GM21360 (cell line): ENCODE results near the gene SPAST.
"Not testable (repeated sequence)": the region's sequence is repeated elsewhere in the genome, so short reads cannot be mapped to it uniquely, and the experiment has no call there.

Experiments used
- ATAC-seq: cut with Tn5 transposase; IDR thresholded peaks from one replicate; pipeline ENCODE4 v1.9.1; 2021; ENCODE audit warnings: mild to moderate bottlenecking, moderate library complexity; ENCODE audit not compliant: unreplicated experiment

SPAST gene

DNA sequence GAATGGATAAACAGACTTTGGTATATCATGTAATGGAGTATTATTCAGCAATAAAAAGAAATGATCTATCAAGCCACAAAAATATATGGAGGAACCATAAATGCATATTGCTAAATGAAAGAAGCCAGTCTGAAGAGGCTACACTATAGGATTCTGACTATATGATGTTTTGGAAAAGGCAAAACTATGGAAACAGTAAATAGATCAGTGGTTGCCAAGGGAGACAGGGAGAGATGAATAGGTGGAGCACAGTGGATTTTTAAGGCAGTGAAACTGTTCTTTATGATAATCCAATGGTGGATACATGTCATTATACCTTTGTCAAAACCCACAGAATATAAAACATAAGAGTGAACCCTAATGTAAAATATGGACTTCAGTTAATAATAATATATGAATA lies 61.3 kb downstream of the SPAST start:
- no peak for ATAC-seq

GRCh38 chr2:32128636-32129035 lies 65.3 kb downstream of the SPAST start:
- ATAC-seq, result no peak

DNA sequence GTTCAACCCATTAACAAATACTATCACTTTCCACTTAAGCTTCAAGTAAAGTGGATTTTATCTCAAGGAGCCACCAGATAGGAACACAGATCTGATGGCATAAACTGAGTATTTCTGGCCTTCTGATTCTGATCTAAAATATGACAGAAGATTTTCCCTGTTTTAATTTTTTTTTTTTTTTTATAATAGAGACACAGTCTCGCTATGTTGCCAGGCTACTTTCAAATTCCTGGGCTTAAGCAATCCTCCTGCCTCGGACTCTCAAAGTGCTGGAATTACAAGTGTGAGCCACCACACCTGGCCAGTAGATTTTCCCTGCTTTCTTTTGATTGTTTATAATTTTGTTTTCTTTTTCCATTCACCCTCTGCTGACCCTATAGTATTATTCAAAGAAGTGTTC lies 65.7 kb downstream of the SPAST start:
- no peak for ATAC-seq

- ATAC-seq, result no peak
Measured at GRCh38 chr2:32135409-32135808, 72.1 kb downstream of the SPAST start.

GRCh38 chr2:32136097-32136496 lies 72.7 kb downstream of the SPAST start:
- ATAC-seq, result no peak

- not testable (repeated sequence) for ATAC-seq
Measured at GRCh38 chr2:32151544-32151943, 88.2 kb downstream of the SPAST start.

GRCh38 chr2:32159678-32160077 lies 96.3 kb downstream of the SPAST start:
- no peak for ATAC-seq

DNA sequence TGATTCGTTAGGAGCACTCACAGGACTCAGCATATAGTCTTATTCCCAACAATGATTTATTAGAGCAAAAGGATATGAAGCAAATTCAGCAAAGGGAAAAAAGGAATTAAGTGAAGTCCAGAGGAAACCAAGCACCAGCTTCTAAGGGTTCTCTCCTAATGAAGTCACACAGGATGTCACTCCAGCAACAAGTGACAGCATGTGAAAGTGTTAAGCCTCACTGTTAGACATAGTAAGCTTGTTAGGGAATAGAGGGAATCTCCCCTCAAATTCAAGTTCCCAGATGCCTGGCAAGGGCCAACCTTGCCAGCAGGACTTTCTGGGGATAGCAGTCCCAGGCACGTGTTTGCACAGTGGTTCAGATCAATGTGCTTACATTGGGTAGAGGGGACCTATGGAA lies 97.9 kb downstream of the SPAST start:
- ATAC-seq, result no peak

DNA sequence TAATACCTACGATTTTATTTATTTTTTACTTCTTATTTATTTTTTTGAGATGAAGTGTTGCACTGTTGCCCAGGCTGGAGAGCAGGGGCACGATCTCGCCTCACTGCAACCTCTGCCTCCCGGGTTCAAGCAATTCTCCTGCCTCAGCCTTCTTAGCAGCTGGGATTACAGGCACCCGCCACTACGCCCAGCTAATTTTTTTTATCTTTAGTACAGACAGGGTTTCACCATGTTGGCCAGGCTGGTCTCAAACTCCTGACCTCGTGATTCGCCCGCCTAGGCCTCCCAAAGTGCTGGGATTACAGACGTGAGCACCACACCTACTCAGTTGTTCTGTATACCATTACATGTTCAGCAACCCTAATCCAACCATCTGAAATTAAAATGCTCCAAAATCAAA lies 100.9 kb downstream of the SPAST start:
- ATAC-seq, result not testable (repeated sequence)

- not testable (repeated sequence) for ATAC-seq
Measured at GRCh38 chr2:32165027-32165347, 101.6 kb downstream of the SPAST start.

- no peak for ATAC-seq
Measured at GRCh38 chr2:32166115-32166574, 102.8 kb downstream of the SPAST start.

GRCh38 chr2:32168513-32168912 lies 105.2 kb downstream of the SPAST start:
- ATAC-seq, result peak; percentile 38

GRCh38 chr2:32172870-32173269 lies 109.5 kb downstream of the SPAST start:
- ATAC-seq, result no peak

GRCh38 chr2:32182667-32183066 lies 119.3 kb downstream of the SPAST start:
- ATAC-seq, result no peak

DNA sequence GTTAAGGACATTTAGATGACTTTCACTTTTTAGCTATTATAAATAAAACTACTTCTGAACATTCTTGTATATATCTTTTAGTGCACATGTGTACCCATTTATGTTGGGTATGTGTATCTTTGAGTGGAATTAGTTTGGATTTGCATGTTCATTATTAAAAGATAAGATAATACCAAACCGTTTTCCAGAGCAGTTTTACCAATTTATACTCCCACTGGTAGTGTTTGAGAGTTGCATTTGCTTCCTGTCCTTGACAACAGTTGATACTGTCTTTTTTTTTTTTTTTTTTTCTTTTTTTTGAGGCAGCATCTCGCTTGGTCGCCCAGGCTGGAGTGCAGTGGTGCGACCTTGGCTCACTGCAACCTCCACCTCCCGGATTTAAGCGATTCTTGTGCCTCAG lies 125.7 kb downstream of the SPAST start:
- no peak for ATAC-seq

DNA sequence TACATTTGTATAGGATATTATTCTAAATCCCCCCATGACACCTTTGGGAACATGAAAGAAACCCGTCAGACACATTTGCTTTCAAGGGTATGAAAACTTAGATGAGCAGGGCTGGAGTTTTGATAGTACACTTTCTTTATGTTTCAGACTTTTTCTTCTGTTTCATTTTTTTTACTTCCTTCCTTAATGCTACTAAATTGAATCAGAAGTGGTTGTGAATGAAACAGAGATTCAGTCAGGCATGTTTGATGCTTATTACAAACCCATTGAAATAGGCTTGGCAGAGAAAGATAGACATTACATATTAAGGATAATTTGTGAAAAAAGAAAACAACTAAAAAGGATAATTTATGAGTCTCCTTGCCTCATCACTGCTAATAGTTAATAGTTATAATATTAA lies 129.1 kb downstream of the SPAST start:
- no peak for ATAC-seq

- ATAC-seq, result no peak
Measured at GRCh38 chr2:32200814-32201213, 137.5 kb downstream of the SPAST start.

- not testable (repeated sequence) for ATAC-seq
Measured at GRCh38 chr2:32203428-32203827, 140.1 kb downstream of the SPAST start.
